Neural cell (in vitro differentiated cells): Measurements from ENCODE around the gene ARAP2.

ENCODE experiments used
- EP300 ChIP-seq: fragments of 450-650 bp; conservative IDR thresholded peaks from 2 replicates; pipeline ENCODE4 v1.6.1; 2014; ENCODE audit warnings: antibody characterized with exemption, mild to moderate bottlenecking, moderate library complexity; ENCODE audit not compliant: poor library complexity, severe bottlenecking
- EZH2 ChIP-seq: fragments of 200-600, 300-800 bp; shearing (Covaris generic), sonication (generic); IDR thresholded peaks from 2 replicates; pipeline ENCODE4 v1.6.1; 2014; ENCODE audit warnings: antibody characterized with exemption, low read length, borderline replicate concordance, mild to moderate bottlenecking; ENCODE audit not compliant: insufficient read depth, poor library complexity, severe bottlenecking
- POLR2AphosphoS5 ChIP-seq: IDR thresholded peaks from 2 replicates; pipeline ENCODE4 v1.6.1; 2012
- TF ChIP-seq, protein P1 (sequence below): fragments of 450-650 bp; IDR thresholded peaks from 2 replicates; pipeline ENCODE4 v1.5.1; 2014; ENCODE audit warnings: antibody characterized with exemption, mild to moderate bottlenecking, moderate library complexity; ENCODE audit not compliant: poor library complexity, severe bottlenecking

DNA sequence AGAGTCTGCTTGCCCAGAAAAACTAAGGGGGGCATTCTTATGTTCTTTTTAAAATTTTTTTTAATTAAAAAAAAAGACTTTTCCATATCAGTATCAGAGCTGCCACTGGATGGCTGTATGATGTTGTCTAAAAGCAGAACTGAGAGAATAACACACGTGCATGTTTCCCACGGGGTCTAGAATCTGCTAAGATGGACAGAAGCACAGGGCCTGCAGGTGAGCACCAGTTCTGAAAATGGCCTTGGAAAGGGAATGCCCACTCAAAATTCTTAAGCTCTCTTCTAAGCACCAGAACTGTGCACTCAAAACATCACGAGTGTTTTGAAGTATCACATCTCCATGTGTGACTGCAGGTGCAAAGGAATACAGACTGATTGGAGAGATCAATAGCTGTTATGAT is 61.1 kb downstream of the ARAP2 start:
- TF ChIP-seq EZH2 (no peak), POLR2AphosphoS5 (no peak), EP300 (no peak)
- TF ChIP-seq, protein P1, sequence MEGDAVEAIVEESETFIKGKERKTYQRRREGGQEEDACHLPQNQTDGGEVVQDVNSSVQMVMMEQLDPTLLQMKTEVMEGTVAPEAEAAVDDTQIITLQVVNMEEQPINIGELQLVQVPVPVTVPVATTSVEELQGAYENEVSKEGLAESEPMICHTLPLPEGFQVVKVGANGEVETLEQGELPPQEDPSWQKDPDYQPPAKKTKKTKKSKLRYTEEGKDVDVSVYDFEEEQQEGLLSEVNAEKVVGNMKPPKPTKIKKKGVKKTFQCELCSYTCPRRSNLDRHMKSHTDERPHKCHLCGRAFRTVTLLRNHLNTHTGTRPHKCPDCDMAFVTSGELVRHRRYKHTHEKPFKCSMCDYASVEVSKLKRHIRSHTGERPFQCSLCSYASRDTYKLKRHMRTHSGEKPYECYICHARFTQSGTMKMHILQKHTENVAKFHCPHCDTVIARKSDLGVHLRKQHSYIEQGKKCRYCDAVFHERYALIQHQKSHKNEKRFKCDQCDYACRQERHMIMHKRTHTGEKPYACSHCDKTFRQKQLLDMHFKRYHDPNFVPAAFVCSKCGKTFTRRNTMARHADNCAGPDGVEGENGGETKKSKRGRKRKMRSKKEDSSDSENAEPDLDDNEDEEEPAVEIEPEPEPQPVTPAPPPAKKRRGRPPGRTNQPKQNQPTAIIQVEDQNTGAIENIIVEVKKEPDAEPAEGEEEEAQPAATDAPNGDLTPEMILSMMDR = no peak
